Limb (tissue), 2 donors: ENCODE measurements around the gene PARVB.

Experiments
- DNase-seq, 2 donors: peaks; one replicate each; pipeline ENCODE4 v3.0.0-alpha.2; 2016; ENCODE audit errors: extremely low spot score in 2 of 2

The PARVB gene

GRCh38 chr22:44181033-44181911 is 157.2 kb downstream of the PARVB start:
- DNase-seq: no peak

- DNase-seq: no peak
These were observed 157.9 kb downstream of the PARVB start for GRCh38 chr22:44181912-44182587.

GRCh38 chr22:44182588-44183286 is 158.6 kb downstream of the PARVB start:
- DNase-seq: no peak

- DNase-seq: no peak
These were observed 159.1 kb downstream of the PARVB start for GRCh38 chr22:44183287-44183588.

- DNase-seq: no peak
These were observed 159.9 kb downstream of the PARVB start for GRCh38 chr22:44184006-44184405.

- DNase-seq: no peak
These were observed 161.4 kb downstream of the PARVB start for GRCh38 chr22:44185237-44186120.

GRCh38 chr22:44186121-44186510 is 162.0 kb downstream of the PARVB start:
- DNase-seq: no peak

- DNase-seq: no peak
These were observed 162.6 kb downstream of the PARVB start for GRCh38 chr22:44186737-44187136.

- no peak for DNase-seq
These were observed 163.6 kb downstream of the PARVB start for GRCh38 chr22:44187652-44188230.

- DNase-seq: no peak
These were observed 164.2 kb downstream of the PARVB start for GRCh38 chr22:44188316-44188715.

- no peak for DNase-seq
These were observed 165.0 kb downstream of the PARVB start for GRCh38 chr22:44188986-44189630.

- DNase-seq: no peak
These were observed 166.4 kb downstream of the PARVB start for GRCh38 chr22:44190381-44190976.

- DNase-seq: no peak
These were observed 166.9 kb downstream of the PARVB start for GRCh38 chr22:44191036-44191454.

GRCh38 chr22:44192098-44192815 is 168.2 kb downstream of the PARVB start:
- DNase-seq: no peak

- no peak for DNase-seq
These were observed 168.9 kb downstream of the PARVB start for GRCh38 chr22:44192816-44193534.

GRCh38 chr22:44193535-44193891 is 169.4 kb downstream of the PARVB start:
- no peak for DNase-seq

- no peak for DNase-seq
These were observed 170.5 kb downstream of the PARVB start for GRCh38 chr22:44194569-44194968.

GRCh38 chr22:44195189-44195871 is 171.2 kb downstream of the PARVB start:
- no peak for DNase-seq
